Mucosa of rectum (tissue), 2 donors: ENCODE measurements around the gene SLC29A3.

Experiments used
- H3K27ac ChIP-seq, 2 donors: one replicate each; pipeline ENCODE4 v1.7.0; 2013; ENCODE audit warnings: inconsistent platforms in 2 of 2, low read depth in 2 of 2, low read length in 2 of 2
- H3K27me3 ChIP-seq, 2 donors: one replicate each; pipeline ENCODE4 v1.7.0; 2013; ENCODE audit warnings: low read length in 2 of 2; ENCODE audit not compliant: control insufficient read depth in 2 of 2, insufficient read depth in 2 of 2
- H3K36me3 ChIP-seq, 2 donors: one replicate each; pipeline ENCODE4 v1.7.0; 2013; ENCODE audit warnings: low read length in 2 of 2; ENCODE audit not compliant: control insufficient read depth in 2 of 2, insufficient read depth in 2 of 2
- H3K4me1 ChIP-seq, 2 donors: one replicate each; pipeline ENCODE4 v1.7.0; 2013; ENCODE audit warnings: low read length in 2 of 2, mild to moderate bottlenecking in 1 of 2; ENCODE audit not compliant: control insufficient read depth in 2 of 2, insufficient read depth in 2 of 2
- H3K4me3 ChIP-seq, 2 donors: one replicate each; pipeline ENCODE4 v1.7.0; 2013; ENCODE audit warnings: low read length in 2 of 2
- H3K9ac ChIP-seq, 2 donors: one replicate each; pipeline ENCODE4 v1.7.0; 2013; ENCODE audit warnings: low read length in 2 of 2, low read depth in 1 of 2, mild to moderate bottlenecking in 1 of 2
- H3K9me3 ChIP-seq, 2 donors: one replicate each; pipeline ENCODE4 v1.7.0; 2013; ENCODE audit warnings: low read length in 2 of 2; ENCODE audit not compliant: control insufficient read depth in 2 of 2
- donor health status: healthy.
- donor health status: Normal muscosa, but diverticular disease.

Gene SLC29A3

DNA sequence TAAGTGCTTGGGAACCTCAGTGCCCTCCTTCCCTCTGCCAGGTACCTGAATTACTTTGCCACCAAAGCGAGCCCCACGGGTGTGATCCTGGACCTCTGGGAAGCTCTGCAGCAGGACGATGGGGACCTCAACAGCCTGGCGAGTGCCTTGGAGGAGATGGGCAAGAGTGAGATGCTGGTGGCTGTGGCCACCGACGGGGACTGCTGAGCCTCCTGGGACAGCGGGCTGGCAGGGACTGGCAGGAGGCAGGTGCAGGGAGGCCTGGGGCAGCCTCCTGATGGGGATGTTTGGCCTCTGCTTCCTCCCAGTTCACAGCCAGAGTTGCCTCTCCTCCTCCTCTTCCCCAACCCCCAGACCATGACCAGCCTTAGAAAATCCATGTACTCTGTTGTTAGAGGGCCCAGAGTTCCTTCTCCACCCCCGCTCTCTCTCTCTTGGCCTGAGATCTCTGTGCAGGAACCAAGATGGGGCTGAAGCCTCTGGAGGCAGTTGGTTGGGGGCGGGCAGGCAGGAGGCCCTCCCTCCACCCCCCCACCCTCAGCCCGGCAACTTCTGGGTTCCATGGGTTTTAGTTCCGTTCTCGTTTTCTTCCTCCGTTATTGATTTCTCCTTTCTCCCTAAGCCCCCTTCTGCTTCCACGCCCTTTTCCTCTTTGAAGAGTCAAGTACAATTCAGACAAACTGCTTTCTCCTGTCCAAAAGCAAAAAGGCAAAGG lies 19.8 kb upstream of the SLC29A3 start:
- Histone ChIP-seq H3K4me3 (no peak overlapping the region), H3K9ac (no peak overlapping the region), H3K4me1 (no peaks in the 10 kb centered on the region), H3K27ac (no peak overlapping the region), H3K9me3 (no peaks in the 10 kb centered on the region), H3K27me3 (no peaks in the 10 kb centered on the region), H3K36me3 (peaks cover 0 to 26% of the 10 kb centered on the region in 2 donors)

DNA sequence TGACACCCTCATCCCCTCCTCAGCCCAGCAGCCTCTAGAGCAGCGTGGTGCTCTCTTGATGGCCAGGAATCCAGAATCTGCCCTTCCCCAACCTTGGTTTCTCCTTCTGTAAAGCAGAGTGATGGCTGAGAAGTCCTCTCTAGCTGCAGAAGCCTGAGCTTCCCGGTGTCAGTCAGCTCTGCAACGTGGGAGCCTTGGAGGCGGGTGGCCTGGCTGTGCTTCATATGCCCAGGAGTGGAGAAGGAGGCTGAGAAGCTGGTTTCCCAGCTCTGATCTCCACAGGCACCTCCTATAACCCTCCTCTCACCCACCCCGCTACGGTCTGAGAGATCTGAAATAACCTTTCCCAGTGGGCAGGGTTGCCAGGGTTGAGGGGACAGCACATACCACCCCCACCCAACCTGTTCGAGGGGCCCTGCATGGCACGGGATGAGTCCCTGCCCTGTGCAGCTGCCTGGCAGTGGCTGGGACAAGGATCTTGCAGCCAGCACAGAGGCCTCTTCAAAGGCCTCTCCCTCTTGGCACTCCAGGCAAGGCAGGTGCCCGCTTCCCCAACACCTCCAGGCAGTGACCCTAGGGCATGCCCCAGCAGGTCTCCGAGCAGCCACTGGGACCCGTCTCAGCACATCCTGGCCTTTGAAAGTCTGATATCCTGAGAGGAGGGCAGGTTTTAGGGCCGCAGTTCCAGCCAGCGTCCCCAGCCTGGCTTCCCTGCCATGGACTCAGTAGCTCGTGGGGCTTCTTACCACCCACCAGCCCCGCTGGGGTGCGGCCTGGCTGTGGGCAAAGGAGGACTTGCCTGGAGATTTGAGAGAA lies 18.3 kb upstream of the SLC29A3 start:
- H3K9me3 ChIP-seq = no peaks in the 10 kb centered on the region
- no peak overlapping the region for H3K9ac ChIP-seq
- no peaks in the 10 kb centered on the region for H3K4me1 ChIP-seq
- no peak overlapping the region for H3K27ac ChIP-seq
- no peak overlapping the region for H3K4me3 ChIP-seq
- peaks cover 0 to 18% of the 10 kb centered on the region in 2 donors for H3K36me3 ChIP-seq
- H3K27me3 ChIP-seq = no peaks in the 10 kb centered on the region

DNA sequence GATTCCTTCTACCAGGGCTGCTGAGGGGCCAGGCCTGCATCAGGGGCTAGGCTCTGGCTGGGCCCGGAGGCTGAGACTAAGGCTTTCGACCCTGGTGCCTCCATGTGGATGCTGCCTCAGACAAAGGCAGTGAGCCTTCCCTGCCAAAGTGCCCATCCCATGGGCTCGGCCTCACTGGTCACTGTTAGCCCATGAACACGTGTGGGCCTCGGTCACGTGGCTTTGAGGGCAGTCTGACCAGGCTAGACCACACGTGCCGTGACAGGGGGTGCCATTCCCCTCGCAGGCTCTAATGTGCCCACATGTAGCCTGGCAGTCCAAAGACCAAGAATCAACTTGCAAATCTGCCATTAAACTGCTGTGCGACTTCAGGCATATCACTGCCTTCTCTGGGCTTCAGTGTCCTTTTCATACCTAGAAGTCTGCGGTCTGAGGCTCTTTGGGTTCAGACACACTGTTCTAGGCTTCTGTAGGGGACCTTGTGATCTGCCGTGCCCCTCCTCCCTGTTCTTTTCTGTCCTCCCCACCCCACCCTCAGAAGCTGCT lies 17.6 kb upstream of the SLC29A3 start:
- no peaks in the 10 kb centered on the region for H3K9me3 ChIP-seq
- H3K9ac ChIP-seq = no peak overlapping the region
- H3K27ac ChIP-seq = no peak overlapping the region
- H3K27me3 ChIP-seq = no peaks in the 10 kb centered on the region
- no peaks in the 10 kb centered on the region for H3K4me1 ChIP-seq
- no peak overlapping the region for H3K4me3 ChIP-seq
- H3K36me3 ChIP-seq = peaks cover 0 to 18% of the 10 kb centered on the region in 2 donors

DNA sequence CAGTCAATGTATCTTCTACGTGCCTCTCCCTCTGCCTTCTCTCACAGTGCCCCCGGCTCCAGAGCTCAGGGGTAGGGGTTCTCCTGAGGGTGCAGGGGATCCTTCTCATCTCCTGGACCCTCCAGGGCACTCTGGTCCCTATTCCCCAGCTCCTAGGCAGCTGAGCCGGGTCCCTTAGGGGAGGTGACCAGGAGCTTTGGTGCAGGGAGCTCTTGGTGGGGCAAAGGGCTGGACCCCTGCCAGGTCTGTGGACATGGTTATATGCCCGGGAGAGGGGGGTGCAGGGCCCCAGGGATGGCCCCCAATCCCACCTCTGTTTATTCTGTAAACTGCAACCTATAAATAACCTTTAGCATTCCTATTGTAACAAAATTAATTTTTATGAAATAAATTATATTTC lies 16.6 kb upstream of the SLC29A3 start:
- Histone ChIP-seq H3K4me3 (no peak overlapping the region), H3K27me3 (no peaks in the 10 kb centered on the region), H3K27ac (no peak overlapping the region), H3K4me1 (no peaks in the 10 kb centered on the region), H3K9ac (no peak overlapping the region), H3K9me3 (no peaks in the 10 kb centered on the region), H3K36me3 (peaks cover 0 to 14% of the 10 kb centered on the region in 2 donors)

DNA sequence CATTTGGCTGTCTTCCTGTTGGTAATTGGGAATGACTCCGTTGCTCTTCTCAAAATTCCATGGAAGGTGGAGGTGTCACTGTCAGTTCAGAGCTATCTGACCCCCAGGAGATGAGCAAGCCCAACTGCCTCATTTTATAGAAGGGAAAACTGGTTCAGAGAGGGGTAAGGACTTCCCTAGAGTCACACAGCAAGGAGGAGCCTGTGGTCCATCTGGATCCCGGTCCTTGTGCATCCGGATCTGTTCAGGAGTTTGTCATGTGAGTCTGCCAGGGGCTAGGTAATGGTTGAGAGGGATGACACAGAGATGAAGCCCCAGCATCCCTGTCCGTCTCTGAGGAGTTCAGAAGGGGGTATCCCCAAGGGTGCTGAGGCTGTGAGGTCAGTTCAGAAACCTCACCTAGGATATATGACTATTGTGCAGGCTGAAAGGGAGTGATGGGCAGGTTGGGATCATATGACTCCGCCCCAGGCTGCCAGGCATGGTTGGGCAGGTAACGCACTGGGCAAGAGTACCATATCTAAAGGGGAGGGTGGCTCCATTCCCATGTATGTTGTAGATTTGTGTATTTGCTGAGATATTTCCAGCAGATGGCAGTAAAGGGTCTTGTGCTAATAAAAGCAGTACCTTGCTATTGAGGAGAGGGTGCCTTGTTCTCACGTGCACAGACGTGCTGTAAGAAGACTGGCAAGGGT lies 16.0 kb upstream of the SLC29A3 start:
- no peak overlapping the region for H3K27ac ChIP-seq
- no peaks in the 10 kb centered on the region for H3K9me3 ChIP-seq
- peaks cover 0 to 9% of the 10 kb centered on the region in 2 donors for H3K36me3 ChIP-seq
- H3K27me3 ChIP-seq = no peaks in the 10 kb centered on the region
- H3K9ac ChIP-seq = no peak overlapping the region
- no peak overlapping the region for H3K4me3 ChIP-seq
- no peaks in the 10 kb centered on the region for H3K4me1 ChIP-seq

DNA sequence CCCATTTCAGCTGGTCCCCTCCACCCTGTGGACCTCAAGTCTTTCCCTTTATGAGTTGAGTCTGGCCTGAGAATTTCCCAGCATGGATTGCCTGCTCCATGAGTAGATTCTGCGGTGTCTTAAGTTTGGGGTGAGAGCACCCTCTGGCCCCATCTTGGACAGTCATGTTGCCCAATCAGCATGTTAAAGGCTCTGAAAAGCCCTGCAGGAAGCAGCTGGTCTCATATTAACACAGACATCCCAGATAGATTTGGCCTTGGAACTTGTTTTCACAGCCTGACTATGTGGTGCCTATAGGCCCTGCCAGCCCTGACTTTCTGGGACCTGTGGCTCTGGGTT lies 15.5 kb upstream of the SLC29A3 start:
- Histone ChIP-seq H3K9me3 (no peaks in the 10 kb centered on the region), H3K9ac (no peak overlapping the region), H3K27me3 (no peaks in the 10 kb centered on the region), H3K4me3 (no peak overlapping the region), H3K36me3 (peaks cover 0 to 6% of the 10 kb centered on the region in 2 donors), H3K27ac (no peak overlapping the region), H3K4me1 (no peaks in the 10 kb centered on the region)

DNA sequence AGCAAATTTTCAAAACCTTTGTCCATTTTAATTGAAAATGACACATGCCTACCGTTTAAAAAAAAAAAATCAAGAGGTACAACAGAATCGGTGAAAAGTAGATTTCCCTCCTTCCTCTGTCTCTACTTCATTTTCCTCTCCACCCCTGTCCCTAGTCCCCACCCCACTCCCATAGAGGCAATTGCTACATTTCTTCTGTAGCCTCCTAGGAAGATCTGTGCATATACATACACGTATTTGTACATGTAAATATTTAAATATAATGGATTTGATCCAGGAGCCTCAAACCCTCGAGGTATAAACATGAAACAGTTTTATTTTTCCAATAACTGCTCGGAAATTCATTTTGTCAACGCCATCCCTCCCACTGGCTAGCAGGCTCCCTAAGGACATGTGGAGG lies 14.1 kb upstream of the SLC29A3 start:
- Histone ChIP-seq H3K9me3 (no peaks in the 10 kb centered on the region), H3K4me1 (no peaks in the 10 kb centered on the region), H3K36me3 (no peaks in the 10 kb centered on the region), H3K4me3 (no peak overlapping the region), H3K9ac (no peak overlapping the region), H3K27ac (no peak overlapping the region), H3K27me3 (no peaks in the 10 kb centered on the region)

DNA sequence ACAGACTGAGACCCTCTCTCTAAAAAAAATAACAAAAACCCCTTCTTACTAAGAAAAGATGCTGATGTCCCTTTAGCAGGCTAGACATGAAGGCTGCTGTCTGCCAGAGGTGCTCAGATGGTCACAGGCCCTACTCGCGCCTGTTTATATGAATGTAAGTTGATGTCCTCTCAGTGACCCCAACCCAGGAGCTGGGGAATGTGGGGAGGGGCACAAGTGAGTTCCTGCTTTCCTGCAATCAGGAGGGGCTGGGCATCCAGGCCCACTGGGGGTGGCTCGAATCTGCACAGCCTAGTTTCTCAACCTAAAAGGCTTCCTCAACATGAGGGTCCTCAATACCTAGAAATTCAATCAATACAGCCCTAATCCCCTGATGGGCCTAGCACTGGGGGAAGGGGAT lies 12.1 kb upstream of the SLC29A3 start:
- Histone ChIP-seq H3K27me3 (no peaks in the 10 kb centered on the region), H3K9me3 (no peaks in the 10 kb centered on the region), H3K36me3 (no peaks in the 10 kb centered on the region), H3K9ac (no peak overlapping the region), H3K4me1 (no peaks in the 10 kb centered on the region), H3K27ac (no peak overlapping the region), H3K4me3 (no peak overlapping the region)

DNA sequence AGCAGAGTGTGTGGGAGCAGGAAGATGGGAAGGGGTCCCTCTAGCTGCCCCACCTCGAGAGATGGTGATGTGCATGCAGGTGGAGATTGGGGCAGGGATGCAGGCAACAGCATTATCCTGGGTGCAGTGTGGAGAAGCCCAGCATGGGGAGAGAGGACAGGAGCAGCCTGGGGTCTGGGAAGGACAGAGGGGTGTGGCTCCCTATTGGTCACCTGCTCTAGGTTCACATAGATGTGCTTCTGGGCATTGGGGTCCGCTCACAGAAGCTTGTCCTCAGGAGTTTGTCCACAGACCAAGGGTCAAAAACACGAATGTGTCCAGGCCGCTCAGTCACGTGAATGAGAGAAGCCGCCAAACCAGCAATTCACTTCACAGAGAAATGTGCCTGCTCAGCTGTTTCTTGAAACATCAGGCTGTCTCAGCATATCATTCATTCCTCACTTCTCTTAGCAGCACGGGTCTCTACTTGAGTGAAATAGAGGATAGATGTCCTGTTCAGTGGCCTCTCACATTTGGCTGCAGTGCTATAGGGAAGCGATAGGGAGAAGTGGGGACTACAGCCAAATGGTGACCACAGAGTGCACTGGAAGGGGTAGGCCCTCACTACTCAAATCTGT lies 11.5 kb upstream of the SLC29A3 start:
- no peaks in the 10 kb centered on the region for H3K9me3 ChIP-seq
- H3K36me3 ChIP-seq = no peaks in the 10 kb centered on the region
- H3K27me3 ChIP-seq = no peaks in the 10 kb centered on the region
- no peak overlapping the region for H3K9ac ChIP-seq
- H3K4me1 ChIP-seq = no peaks in the 10 kb centered on the region
- H3K4me3 ChIP-seq = no peak overlapping the region
- no peak overlapping the region for H3K27ac ChIP-seq
